SK-N-MC (cell line): ENCODE results near the gene SLC6A1.

Experiments
- EZH2 ChIP-seq: fragments of 200-600 bp; sonication (generic); IDR thresholded peaks from one replicate; pipeline ENCODE4 v1.6.1; 2017; ENCODE audit warnings: antibody characterized with exemption
- FOXP2 ChIP-seq: optimal IDR thresholded peaks from 2 replicates; pipeline ENCODE3; 2011; ENCODE audit warnings: mild to moderate bottlenecking, moderate library complexity; ENCODE audit not compliant: insufficient read depth; ENCODE audit errors: extremely low read length, control extremely low read depth
- POLR2AphosphoS5 ChIP-seq: IDR thresholded peaks from 2 replicates; pipeline ENCODE4 v1.6.1; 2012; ENCODE audit warnings: mild to moderate bottlenecking, low read depth, low read length, borderline replicate concordance

- TF ChIP-seq EZH2 = no peak
- no peak for TF ChIP-seq POLR2AphosphoS5
- no peak for TF ChIP-seq FOXP2
Measured at GRCh38 chr3:10950476-10951294, 41.9 kb upstream of the SLC6A1 start.
